Measurements from ENCODE around the gene SLC16A4.

- no peak for TF ChIP-seq POLR2A (IDR thresholded peaks at IDR 0.05)
- no peak for TF ChIP-seq CTCF (IDR thresholded peaks at IDR 0.05)
- TF ChIP-seq POLR2AphosphoS5 (IDR thresholded peaks at IDR 0.05): no peak
Observed at GRCh38 chr1:110430366-110430765, 39.5 kb upstream of the SLC16A4 start.

All from prostate gland (tissue), 2 donors.